T-helper 17 cell (primary cell): Measurements from ENCODE around the gene TTLL5. TPM values are rescaled to one million over a fixed set of nuclear protein-coding genes. Genes with fewer than 3 reads are reported as not detected.

Source experiments
- ATAC-seq: fragments of 150-1000 bp; cut with Tn5 transposase; 2 replicates; pipeline ENCODE4 v1.10.0; 2021; ENCODE audit warnings: mild to moderate bottlenecking, moderate library complexity
- DNase-seq, 3 donors: peaks; one replicate each; pipeline versions ENCODE4 v3.0.0 to v3.0.0-alpha.2; 2020 to 2021
- H3K9me3 ChIP-seq: one replicate; pipeline ENCODE4 v1.7.0; 2013; ENCODE audit warnings: low read length, mild to moderate bottlenecking; ENCODE audit not compliant: control insufficient read depth, poor library complexity, severe bottlenecking
- H3K27ac Mint-ChIP-seq: one replicate; pipeline ENCODE4 v1.8.0; 2022; ENCODE audit warnings: mild to moderate bottlenecking, moderate library complexity, mixed read lengths
- H3K27me3 Mint-ChIP-seq: one replicate; pipeline ENCODE4 v1.8.0; 2022; ENCODE audit warnings: mixed read lengths
- H3K36me3 Mint-ChIP-seq: one replicate; pipeline ENCODE4 v1.8.0; 2022; ENCODE audit warnings: low read depth, mixed read lengths
- H3K4me1 Mint-ChIP-seq: one replicate; pipeline ENCODE4 v1.8.0; 2022; ENCODE audit warnings: mild to moderate bottlenecking, mixed read lengths
- H3K4me3 Mint-ChIP-seq: one replicate; pipeline ENCODE4 v1.8.0; 2022; ENCODE audit warnings: mild to moderate bottlenecking, moderate library complexity, mixed read lengths
- total RNA-seq, 4 donors: library from RNA in 2 of 4; stranded (reverse) in 2 of 4; gene quantifications; one replicate each; pipeline ENCODE4 v1.2.3 and lab custom pipeline; 2022 to 2026

The TTLL5 gene
- total RNA-seq, 2 donors from 2014 or later, result 26.0 to 31.9 TPM

DNA sequence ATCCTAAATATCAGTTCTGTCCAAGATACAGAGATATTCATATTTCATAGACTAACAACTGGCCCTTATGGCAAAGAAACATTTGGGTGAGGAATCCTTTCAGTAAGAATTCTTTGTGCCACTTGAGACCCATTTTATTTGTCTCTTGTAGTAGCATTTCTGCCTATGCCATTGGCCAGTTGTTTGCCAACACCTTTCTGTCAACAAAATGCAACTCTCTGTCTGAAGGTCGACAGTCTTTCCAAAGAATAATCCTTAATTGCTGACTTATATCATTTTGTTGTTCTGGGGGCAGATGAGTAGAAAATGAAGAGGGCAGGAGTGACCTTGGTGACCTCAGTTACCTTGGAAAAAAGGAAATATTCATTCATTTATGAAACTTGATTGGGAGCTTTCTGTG is 335.4 kb downstream of the TTLL5 start:
- no peaks in the 10 kb centered on the region for H3K9me3 ChIP-seq
- H3K36me3 Mint-ChIP-seq, result peaks cover 26% of the 10 kb centered on the region
- ATAC-seq (no peak), DNase-seq (no peak)
- H3K27ac Mint-ChIP-seq, result no peak overlapping the region
- H3K27me3 Mint-ChIP-seq, result no peaks in the 10 kb centered on the region
- peaks cover 5% of the 10 kb centered on the region for H3K4me1 Mint-ChIP-seq
- no peak overlapping the region for H3K4me3 Mint-ChIP-seq

DNA sequence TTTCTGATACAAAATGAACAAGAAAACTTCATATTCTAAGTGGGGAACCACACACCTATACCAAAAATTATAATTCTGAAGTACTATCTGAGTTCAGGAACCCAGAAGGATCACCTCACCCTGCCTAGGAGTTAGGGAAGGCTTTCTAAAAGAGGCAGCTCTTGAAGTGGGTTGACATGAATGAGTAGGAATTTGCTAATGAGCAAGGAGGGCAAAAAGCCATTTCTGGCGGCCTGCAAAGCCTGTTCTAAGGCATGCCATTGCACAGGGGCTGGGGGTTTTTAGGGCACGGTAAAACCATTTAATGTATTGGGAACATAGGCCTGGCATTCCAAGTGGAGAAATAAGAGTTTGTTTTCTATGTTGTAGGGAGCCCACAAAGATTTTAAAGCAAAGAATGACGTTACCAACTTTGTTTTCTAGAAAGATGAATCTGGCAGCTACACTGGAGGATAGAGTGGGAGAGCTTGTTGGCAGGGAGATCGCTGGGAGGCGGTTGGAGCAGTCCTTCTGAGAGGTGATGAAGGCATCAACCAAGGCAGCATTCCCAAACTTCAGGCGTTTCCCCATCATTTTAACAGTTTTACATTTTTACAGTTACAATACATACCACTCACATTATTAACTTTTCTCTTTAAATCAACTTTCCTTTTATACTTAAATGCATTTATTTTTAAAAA is 338.6 kb downstream of the TTLL5 start:
- ATAC-seq, result no peak
- Mint-ChIP-seq H3K36me3 (peaks cover 22% of the 10 kb centered on the region), H3K4me1 (peaks cover 5% of the 10 kb centered on the region)

DNA sequence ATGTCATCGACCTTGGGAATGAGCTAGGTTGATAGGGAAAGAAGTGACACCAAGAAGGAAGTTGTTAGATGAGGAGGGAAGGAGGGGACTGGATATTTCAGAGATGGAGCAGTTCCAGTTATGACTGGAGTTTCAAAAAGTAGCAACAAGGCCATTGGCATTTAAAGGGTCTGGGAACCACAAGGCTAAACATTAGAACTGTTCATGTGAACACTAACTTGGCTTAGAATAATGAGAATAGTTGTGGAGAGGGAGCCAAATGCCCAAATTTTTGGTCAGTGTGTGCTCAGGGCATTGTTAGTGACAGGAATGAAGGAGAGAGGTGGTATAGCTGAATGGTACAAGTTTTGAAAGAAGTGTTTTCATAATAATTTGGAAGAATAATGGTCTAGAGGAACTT is 341.3 kb downstream of the TTLL5 start:
- Mint-ChIP-seq H3K36me3 (peaks cover 23% of the 10 kb centered on the region), H3K27ac (no peak overlapping the region), H3K4me3 (no peak overlapping the region), H3K27me3 (no peaks in the 10 kb centered on the region), H3K4me1 (no peaks in the 10 kb centered on the region)
- ATAC-seq (no peak), DNase-seq (no peak)
- no peaks in the 10 kb centered on the region for H3K9me3 ChIP-seq

More for the DNA sequence above, 338.6 kb downstream of the TTLL5 start:
- H3K9me3 ChIP-seq, result no peaks in the 10 kb centered on the region
- no peak for DNase-seq
- no peak overlapping the region for H3K4me3 Mint-ChIP-seq
- H3K27ac Mint-ChIP-seq, result no peak overlapping the region
- no peaks in the 10 kb centered on the region for H3K27me3 Mint-ChIP-seq

Other genes with a start within 250 kb of the TTLL5 start
- gene JDP2, start 233.2 kb upstream of the TTLL5 start, total RNA-seq, result 1 to 10 TPM in 1 of 2 donors, under 1 TPM in 1; 0.86 to 1.4 TPM
- 10 to 100 TPM; 20.3 to 21.3 TPM for gene BATF, start 138.8 kb upstream of the TTLL5 start, total RNA-seq
- gene FLVCR2, start 82.6 kb upstream of the TTLL5 start, total RNA-seq, result 1 to 10 TPM; 6.5 to 8.1 TPM
- gene ERG28, start 370 bp upstream of the TTLL5 start, total RNA-seq, result 1 to 10 TPM; 8.4 to 9.0 TPM